ENCODE data around the gene KLK6. TPM values are rescaled to one million over a fixed set of nuclear protein-coding genes. Genes with fewer than 3 reads are reported as not detected.

Gene KLK6
- total RNA-seq (not detected), polyA plus RNA-seq (not detected)
- long read RNA-seq, donor 1, result 0 reads
- long read RNA-seq, donor 2, result 0 reads
- long read RNA-seq, donor 3, result 0 reads

- no peak for ATAC-seq
- TF ChIP-seq, protein P1, sequence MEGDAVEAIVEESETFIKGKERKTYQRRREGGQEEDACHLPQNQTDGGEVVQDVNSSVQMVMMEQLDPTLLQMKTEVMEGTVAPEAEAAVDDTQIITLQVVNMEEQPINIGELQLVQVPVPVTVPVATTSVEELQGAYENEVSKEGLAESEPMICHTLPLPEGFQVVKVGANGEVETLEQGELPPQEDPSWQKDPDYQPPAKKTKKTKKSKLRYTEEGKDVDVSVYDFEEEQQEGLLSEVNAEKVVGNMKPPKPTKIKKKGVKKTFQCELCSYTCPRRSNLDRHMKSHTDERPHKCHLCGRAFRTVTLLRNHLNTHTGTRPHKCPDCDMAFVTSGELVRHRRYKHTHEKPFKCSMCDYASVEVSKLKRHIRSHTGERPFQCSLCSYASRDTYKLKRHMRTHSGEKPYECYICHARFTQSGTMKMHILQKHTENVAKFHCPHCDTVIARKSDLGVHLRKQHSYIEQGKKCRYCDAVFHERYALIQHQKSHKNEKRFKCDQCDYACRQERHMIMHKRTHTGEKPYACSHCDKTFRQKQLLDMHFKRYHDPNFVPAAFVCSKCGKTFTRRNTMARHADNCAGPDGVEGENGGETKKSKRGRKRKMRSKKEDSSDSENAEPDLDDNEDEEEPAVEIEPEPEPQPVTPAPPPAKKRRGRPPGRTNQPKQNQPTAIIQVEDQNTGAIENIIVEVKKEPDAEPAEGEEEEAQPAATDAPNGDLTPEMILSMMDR (IDR thresholded peaks at IDR 0.05), result no peak
Measured at GRCh38 chr19:50969413-50969760, at the start of gene KLK6. TSS of gene KLK6 (minus strand) at chr19:50969591. CDS start at chr19:50968104, 1,487 bp downstream.

DNA sequence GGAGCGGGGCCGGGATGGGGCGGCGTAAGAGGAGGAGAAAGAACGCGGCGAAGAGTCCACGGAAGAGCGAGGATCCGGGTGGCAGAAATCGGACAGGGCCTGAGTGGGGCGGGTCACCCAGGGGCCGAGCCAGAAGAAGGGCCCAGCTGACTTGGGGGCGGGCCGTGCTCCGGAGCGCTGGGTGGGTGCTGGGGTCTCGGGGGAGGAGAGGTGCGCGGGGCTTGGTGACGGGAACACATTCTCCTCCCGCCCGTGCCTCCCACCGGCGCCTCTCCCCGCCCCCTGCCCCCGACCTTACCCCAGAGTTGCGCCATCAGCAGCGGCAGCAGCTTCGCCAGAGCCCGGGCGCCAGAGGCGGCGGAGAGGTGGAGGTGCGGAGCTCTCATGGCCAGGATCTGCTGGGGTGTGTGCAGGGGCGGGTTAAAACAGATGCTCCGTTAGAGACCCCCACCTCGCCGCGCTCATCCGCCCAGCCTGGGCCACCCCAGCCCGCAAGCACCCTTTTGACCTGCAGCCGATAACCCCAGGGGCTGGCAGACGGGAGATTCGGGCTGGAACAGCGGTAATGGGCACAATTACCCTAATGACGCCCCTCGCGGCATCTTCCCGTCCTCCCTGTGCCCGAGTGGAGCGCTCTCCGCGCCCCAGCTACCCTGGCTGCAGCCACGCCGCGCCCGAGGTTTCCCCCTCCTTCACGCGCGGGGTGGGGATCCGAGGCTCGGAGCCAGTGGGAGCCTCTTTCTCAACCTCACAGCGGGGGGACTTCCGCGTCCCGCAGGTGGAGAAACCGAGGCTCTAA is 49.6 kb upstream of the KLK6 start:
- DNase-seq, result peak in 1 of 2 donors; percentile 39
- WGBS, 2 donors, result 1 to 2% methylated on average over 54 to 68 of the region's 68 CpGs
- peak in 4 of 8 donors; percentile 20 to 54 (median 32) for ATAC-seq
- Histone ChIP-seq H3K9me3 (no peaks in the 10 kb centered on the region), H3K4me1 (peaks cover 0 to 37% (median 28%) of the 10 kb centered on the region in 9 donors), H3K36me3 (no peaks in the 10 kb centered on the region), H3K4me3 (peak overlapping the region; percentile 8 to 60 (median 41)), H3K27ac (no peak overlapping the region), H3K27me3 (peaks cover 23 to 80% (median 68%) of the 10 kb centered on the region in 7 donors)
- TF ChIP-seq, protein P1 (IDR thresholded peaks at IDR 0.05), result no peak
- intact Hi-C loops (cut with DNase I), result loop anchor here in 3 of 10 donors (5.0 to 10.0 kb wide), 2 partner anchors 84 to 153 kb away; no protein-coding TSS in a partner anchor

More at GRCh38 chr19:50969413-50969760, at the start of gene KLK6:
- H3K4me3 ChIP-seq, result no peak within 1 kb of the TSS
- intact Hi-C loops (cut with DNase I), result no loop called here
- H3K27ac ChIP-seq, result no peak within 1 kb of the TSS
- peaks cover 0 to 72% (median 58%) of the 10 kb centered on the region in 7 donors for H3K27me3 ChIP-seq
- H3K4me1 ChIP-seq, result no peaks in the 10 kb centered on the region
- H3K9me3 ChIP-seq, result no peaks in the 10 kb centered on the region
- no peaks in the 10 kb centered on the region for H3K36me3 ChIP-seq
- 69 to 72% methylated on average over 19 of the region's 19 CpGs for WGBS, 2 donors
- DNase-seq, result no peak

DNA sequence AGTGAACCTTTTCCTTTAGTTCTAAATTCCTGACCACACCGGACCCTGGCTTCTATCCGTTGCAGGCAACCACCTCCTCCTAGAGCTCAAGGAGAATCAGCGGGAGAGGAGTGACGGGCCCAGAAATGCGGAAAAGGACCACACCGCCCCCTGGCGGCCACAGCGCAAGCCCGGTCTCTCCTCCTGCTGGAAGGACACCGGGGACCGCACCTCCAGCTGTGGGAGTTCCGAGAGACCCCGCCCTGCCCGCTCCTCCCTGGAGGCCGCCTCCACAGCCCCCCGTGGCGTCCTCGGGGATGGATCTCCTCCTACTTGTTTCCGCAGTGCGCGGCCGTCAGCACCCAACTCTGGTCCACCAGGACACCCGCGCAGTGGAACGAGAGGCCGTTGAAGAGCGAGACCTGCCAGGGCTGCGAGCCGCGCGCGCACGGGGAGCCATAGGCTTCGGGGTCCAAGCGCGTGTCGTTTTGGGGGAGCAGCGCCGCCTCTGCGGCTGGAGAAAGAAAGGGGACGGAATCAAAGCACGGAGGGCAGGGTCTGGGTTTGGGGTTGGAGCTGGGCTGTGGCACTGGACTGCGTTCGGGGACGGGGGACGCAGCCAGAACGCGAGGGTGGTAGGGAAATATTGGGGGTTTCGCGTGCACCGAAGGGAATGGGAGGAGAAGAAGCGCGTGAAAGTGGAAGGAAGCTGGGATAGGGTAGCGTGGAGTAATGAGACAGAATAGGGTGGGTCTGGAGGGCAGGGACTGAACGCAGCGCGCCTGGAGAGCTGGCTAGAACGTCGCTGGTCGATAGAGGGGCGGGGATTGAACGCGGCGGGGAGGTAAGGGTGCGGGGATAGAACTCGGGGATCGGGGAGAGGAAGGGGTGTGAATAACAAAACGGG is 47.6 kb upstream of the KLK6 start:
- peaks cover 23 to 83% (median 76%) of the 10 kb centered on the region in 7 donors for H3K27me3 ChIP-seq
- peak overlapping the region in 9 of 10 donors; percentile 10 to 51 (median 29) for H3K4me3 ChIP-seq
- no peaks in the 10 kb centered on the region for H3K36me3 ChIP-seq
- peak; percentile 23 to 68 for DNase-seq
- H3K27ac ChIP-seq, result no peak overlapping the region
- TF ChIP-seq, protein P1 (IDR thresholded peaks at IDR 0.05), result peak in 8 of 9 donors; percentile 51 to 84 (median 70)
- H3K9me3 ChIP-seq, result no peaks in the 10 kb centered on the region
- H3K4me1 ChIP-seq, result peaks cover 0 to 37% (median 28%) of the 10 kb centered on the region in 9 donors
- WGBS, 2 donors, result 2% methylated on average over 68 of the region's 68 CpGs
- intact Hi-C loops (cut with DNase I), result loop anchor here in 3 of 10 donors (5.0 to 10.0 kb wide), 2 partner anchors 82 to 155 kb away; no protein-coding TSS in a partner anchor
- peak in 7 of 8 donors; percentile 20 to 73 (median 51) for ATAC-seq
